ENCODE measurements around the gene KRT7. TPM values are rescaled to one million over a fixed set of nuclear protein-coding genes. Genes with fewer than 3 reads are reported as not detected.
"Not testable (repeated sequence)": the region's sequence is repeated elsewhere in the genome, so short reads cannot be mapped to it uniquely, and the experiment has no call there.

Gene KRT7
- total RNA-seq, 1 donor from 2014 or later: not detected

- DNase-seq (ENCODE audit: low spot score in 2 of 2) (no peak), FAIRE-seq (no peak)
Measured at GRCh38 chr12:52241205-52241842, 8.3 kb downstream of the KRT7 start.

GRCh38 chr12:52242442-52243258, 9.6 kb downstream of the KRT7 start:
- peak in 1 of 2 donors; percentile 5 for DNase-seq (ENCODE audit: low spot score in 2 of 2)
- no peak for FAIRE-seq

DNA sequence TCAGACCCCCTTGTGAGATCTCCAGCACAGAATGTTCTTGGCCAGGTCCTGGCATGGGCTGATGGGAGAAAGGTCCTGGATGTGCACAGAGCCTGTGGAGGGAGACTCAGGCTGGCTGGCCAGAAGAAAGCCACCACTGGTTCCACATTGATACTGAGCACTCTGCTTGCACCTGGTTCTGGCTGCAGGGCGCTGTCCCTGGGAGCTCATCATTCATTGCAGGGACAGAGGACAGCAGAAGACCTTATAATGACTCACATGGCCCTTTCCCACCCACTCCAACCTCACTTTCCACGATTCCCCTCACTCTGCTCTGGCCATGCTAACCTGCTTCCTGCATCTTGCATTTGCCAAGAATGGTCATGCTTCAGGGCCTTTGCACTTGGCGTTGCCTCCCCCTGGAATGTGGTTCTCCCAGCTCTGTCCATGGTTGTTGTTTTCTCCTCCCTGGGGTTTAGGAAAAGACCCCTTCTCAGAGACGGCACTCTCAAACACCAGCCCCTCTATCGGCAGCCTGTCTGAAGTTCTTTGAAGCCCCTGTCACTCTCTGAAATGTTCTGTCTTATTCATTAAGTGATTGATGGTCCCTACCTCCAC, 10.3 kb downstream of the KRT7 start:
- FAIRE-seq (no peak), DNase-seq (ENCODE audit: low spot score in 2 of 2) (no peak)

GRCh38 chr12:52243856-52244614, 11.0 kb downstream of the KRT7 start:
- FAIRE-seq: no peak
- peak in 1 of 2 donors; percentile 62 for DNase-seq (ENCODE audit: low spot score in 2 of 2)

DNA sequence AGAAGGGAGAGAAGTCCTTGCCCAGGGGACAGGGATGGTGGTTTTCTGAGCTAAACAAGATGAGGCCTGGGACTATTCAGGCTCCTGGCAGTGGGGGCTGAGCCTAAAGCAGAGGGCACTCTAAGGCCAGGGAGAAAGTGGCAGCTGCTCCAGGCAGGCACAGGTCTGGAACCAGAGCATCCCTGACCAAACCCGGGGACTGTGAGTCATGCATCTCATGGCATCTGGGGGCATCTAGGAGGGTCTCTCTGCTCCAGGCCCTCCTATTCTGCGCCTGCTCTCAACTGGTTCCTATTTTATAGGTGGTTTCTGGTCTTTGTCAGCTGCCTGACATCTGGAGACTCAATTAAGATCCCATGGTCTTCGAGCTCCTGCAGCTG, 11.6 kb downstream of the KRT7 start:
- DNase-seq (ENCODE audit: low spot score in 2 of 2) (no peak), FAIRE-seq (no peak)

- no peak for FAIRE-seq
- no peak for DNase-seq (ENCODE audit: low spot score in 2 of 2)
Measured at GRCh38 chr12:52245259-52245961, 12.4 kb downstream of the KRT7 start.

- FAIRE-seq (no peak), DNase-seq (ENCODE audit: low spot score in 2 of 2) (no peak)
Measured at GRCh38 chr12:52245962-52246569, 13.0 kb downstream of the KRT7 start.

DNA sequence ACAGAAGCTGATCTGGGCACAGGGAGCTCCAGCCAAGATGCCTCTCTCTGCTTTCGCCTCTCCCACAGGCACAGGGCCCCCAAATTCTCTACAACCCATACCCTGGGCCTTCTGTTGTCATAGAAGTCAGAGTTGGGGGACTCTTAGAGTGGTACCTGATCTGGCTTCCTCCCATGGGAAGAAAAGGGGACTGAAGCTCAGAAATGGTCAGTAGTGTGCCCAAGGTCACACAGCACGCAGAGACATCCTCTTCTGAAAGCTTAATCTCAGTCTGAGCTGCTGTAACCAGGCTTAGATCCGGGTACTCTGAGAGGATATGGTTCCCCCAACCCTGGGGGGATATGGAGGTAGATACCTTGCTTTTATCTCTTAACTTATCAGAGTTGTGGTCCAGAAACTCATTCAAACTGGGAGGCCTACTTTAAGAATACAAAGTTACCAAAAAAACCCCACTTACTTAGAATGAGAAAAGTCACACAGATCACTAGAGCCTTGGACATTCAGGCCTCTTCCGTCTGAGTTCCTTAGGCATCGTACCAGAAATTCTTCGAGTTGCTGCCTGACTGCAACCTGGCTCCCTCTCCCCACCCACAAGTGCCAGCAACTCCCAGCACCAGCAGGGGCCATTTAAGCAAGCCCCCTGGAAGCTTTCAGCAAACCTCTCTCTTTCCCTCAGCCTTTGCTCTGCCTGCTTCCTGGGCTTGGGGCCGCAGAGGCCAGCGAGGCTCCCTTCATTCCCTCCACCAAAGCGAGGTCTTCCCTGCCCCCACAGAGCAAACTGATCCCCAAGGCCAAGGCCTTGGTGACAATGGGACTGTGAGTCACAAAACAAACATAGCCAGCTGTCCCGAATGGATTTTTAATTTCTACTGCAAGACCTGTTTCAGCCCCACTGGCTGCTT, 13.9 kb downstream of the KRT7 start:
- FAIRE-seq: no peak
- DNase-seq (ENCODE audit: low spot score in 2 of 2): peak in 1 of 2 donors; percentile 12

- no peak for FAIRE-seq
Measured at GRCh38 chr12:52247622-52248540, 14.8 kb downstream of the KRT7 start.

GRCh38 chr12:52248541-52249461, 15.8 kb downstream of the KRT7 start:
- FAIRE-seq: no peak
- peak in 1 of 2 donors; percentile 38 for DNase-seq (ENCODE audit: low spot score in 2 of 2)

More at GRCh38 chr12:52247622-52248540, 14.8 kb downstream of the KRT7 start:
- DNase-seq (ENCODE audit: low spot score in 2 of 2): peak in 1 of 2 donors; percentile 10

- DNase-seq (ENCODE audit: low spot score in 2 of 2): peak in 1 of 2 donors; percentile 11
- no peak for FAIRE-seq
Measured at GRCh38 chr12:52249511-52250047, 16.5 kb downstream of the KRT7 start.

DNA sequence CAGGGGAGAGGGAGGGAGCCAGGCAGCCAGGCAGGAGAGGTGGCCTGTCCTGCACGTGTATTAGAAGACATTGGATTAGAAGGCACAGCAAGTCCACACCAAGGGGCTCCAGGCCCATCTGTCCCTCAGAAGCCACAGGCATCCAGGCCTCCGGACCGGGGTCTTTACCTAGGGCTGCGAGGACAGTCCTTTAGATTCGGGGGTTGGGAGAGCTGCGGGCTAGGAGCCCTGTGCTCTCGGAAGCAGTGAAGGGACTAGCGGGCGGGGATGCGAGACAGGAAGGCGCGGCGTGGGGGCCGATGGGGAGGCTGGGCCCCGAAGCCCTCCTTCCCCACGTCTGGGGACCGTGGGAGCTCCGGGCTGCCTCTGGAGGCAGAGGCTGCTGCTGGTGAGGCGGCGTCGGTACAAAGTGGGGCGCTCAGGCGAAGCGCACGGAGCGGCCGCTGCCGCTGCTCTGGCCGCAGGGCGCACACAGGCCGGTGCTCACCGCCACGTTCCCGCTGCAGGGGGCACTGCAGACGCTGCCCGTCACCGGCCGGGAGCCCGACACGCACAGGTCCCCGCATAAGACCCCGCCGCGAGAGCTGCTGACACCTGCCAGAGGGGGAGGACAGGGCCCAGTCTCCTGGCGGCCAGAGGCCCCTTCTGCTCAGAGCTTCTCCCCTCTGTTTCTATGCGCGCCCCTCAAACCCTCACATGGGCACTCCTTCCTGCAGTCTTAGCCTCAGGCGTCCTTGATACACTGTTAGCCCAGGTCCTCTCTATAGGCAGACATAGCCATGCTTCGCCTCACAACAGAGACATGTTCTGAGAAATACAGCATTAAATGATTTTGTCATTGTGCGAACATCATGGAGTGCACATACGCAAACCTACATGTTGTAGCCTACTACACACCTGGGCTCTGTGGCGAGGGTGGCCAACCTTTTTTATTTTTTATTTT, 17.3 kb downstream of the KRT7 start:
- FAIRE-seq (no peak), DNase-seq (ENCODE audit: low spot score in 2 of 2) (peak in 1 of 2 donors; percentile 3)

- FAIRE-seq (no peak), DNase-seq (ENCODE audit: low spot score in 2 of 2) (peak in 1 of 2 donors; percentile 1)
Measured at GRCh38 chr12:52251367-52252051, 18.5 kb downstream of the KRT7 start.

- not testable (repeated sequence) for DNase-seq (ENCODE audit: low spot score in 2 of 2); FAIRE-seq
Measured at GRCh38 chr12:52252175-52252615, 19.2 kb downstream of the KRT7 start.
